Esophagus squamous epithelium (tissue), 5 donors: ENCODE data around the gene CORO1C. TPM values are rescaled to one million over a fixed set of nuclear protein-coding genes. Genes with fewer than 3 reads are reported as not detected.

Source experiments
- DNase-seq: peaks from one replicate; lab custom pipeline; 2025; lab: John Stamatoyannopoulos, UW
- H3K27ac ChIP-seq, 4 donors: fragments of 200-600 bp; sonication (generic); one replicate each; pipeline ENCODE4 v1.5.1; 2016 to 2019; ENCODE audit warnings: mild to moderate bottlenecking in 1 of 4
- H3K27me3 ChIP-seq, 4 donors: fragments of 200-600 bp; sonication (generic); 1 replicate in 3 of 4; 2 replicates in 1 of 4; pipeline versions ENCODE4 v1.5.1 to v1.6.0; 2017 to 2021; ENCODE audit warnings: antibody characterized with exemption in 1 of 4
- H3K36me3 ChIP-seq, 3 donors: fragments of 200-600 bp; sonication (generic); one replicate each; pipeline ENCODE4 v1.5.1; 2016 to 2019
- H3K4me1 ChIP-seq, 3 donors: fragments of 200-600 bp; sonication (generic); one replicate each; pipeline ENCODE4 v1.5.1; 2017 to 2019
- H3K4me3 ChIP-seq, 4 donors: fragments of 200-600 bp; sonication (generic); 1 replicate in 3 of 4; 2 replicates in 1 of 4; pipeline ENCODE4 v1.5.1; 2016 to 2019; ENCODE audit warnings: mild to moderate bottlenecking in 2 of 4, moderate library complexity in 1 of 4
- H3K9me3 ChIP-seq, 3 donors: fragments of 200-600 bp; sonication (generic); one replicate each; pipeline ENCODE4 v1.5.1; 2016 to 2019
- POLR2A ChIP-seq, 4 donors: fragments of 450-650 bp; IDR thresholded peaks; one replicate each; pipeline ENCODE4 v1.6.1; 2017; ENCODE audit warnings: antibody characterized with exemption in 4 of 4, mild to moderate bottlenecking in 4 of 4, moderate library complexity in 3 of 4
- WGBS, 2 donors: methylation state at CpG; one replicate each; pipeline ENCODE4 v1.1.5; 2018; 5-methylcytosine and 5-hydroxymethylcytosine counted together
- intact Hi-C: fragments of 100-400 bp; cut with DNase I; formaldehyde crosslinking; loops from one replicate; pipeline ENCODE4 v1.15.0; 2022
- total RNA-seq, 4 donors: library from RNA; depleted of rRNA; stranded (reverse); fragments of >200 nt; gene quantifications; one replicate each; pipeline ENCODE4 v1.1.0, GENCODE V29; 2016
- TF ChIP-seq, protein P1 (sequence below), 6 experiments: fragments of 450-650 bp in 4 of 6; fragments of 200-600 bp in 2 of 6; sonication (generic) in 2 of 6; IDR thresholded peaks; one replicate each; pipeline ENCODE4 v1.5.1; 2016 to 2019; ENCODE audit warnings: antibody characterized with exemption in 6 of 6, mild to moderate bottlenecking in 4 of 6, moderate library complexity in 4 of 6
- donor health status: DM: yes; HTN: yes; CAD: no.

Gene CORO1C
- total RNA-seq, 4 donors from 2014 or later = 67.2 to 142 (median 114) TPM

DNA sequence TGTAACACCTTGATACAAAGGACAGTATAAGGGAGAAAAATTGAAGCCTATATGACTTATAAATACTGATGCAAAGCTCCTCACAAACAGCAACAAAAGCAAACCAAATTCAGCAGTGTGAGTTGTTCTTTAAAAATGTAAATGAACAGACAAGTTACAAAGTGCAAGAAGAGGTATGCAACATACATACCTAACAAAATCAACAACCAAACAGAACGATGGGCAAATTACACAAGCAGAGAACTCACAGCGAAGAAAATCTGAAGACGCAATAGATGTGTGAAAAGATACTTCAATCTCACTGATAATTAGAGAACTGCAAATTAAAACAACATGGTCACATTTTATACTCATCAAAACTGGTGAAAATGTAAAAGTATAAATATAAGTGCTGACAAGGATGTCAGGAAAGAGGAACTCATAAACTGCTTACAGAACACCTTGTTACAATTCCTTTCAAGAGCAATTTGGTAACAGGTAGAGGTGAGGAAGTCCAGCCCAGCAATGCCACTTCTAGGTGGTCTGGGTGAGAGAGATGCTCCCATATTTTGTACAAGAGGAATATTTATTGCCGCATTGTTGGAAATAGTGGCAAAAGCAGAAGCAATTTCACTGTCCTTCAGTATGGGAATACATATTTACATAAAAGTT lies 47.3 kb downstream of the CORO1C start:
- Histone ChIP-seq H3K36me3 (no peaks in the 10 kb centered on the region), H3K27me3 (no peaks in the 10 kb centered on the region), H3K4me1 (peaks cover 0 to 47% (median 18%) of the 10 kb centered on the region in 3 donors), H3K27ac (peak overlapping the region in 2 of 4 donors; percentile 91 to 93), H3K9me3 (no peaks in the 10 kb centered on the region), H3K4me3 (no peak overlapping the region)
- 78 to 87% methylated on average over 4 of the region's 4 CpGs for WGBS, 2 donors
- intact Hi-C loops = no loop called here
- TF ChIP-seq, protein P1, sequence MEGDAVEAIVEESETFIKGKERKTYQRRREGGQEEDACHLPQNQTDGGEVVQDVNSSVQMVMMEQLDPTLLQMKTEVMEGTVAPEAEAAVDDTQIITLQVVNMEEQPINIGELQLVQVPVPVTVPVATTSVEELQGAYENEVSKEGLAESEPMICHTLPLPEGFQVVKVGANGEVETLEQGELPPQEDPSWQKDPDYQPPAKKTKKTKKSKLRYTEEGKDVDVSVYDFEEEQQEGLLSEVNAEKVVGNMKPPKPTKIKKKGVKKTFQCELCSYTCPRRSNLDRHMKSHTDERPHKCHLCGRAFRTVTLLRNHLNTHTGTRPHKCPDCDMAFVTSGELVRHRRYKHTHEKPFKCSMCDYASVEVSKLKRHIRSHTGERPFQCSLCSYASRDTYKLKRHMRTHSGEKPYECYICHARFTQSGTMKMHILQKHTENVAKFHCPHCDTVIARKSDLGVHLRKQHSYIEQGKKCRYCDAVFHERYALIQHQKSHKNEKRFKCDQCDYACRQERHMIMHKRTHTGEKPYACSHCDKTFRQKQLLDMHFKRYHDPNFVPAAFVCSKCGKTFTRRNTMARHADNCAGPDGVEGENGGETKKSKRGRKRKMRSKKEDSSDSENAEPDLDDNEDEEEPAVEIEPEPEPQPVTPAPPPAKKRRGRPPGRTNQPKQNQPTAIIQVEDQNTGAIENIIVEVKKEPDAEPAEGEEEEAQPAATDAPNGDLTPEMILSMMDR (IDR thresholded peaks at IDR 0.05) = no peak
- TF ChIP-seq POLR2A (IDR thresholded peaks at IDR 0.05) = no peak
- DNase-seq = no peak

DNA sequence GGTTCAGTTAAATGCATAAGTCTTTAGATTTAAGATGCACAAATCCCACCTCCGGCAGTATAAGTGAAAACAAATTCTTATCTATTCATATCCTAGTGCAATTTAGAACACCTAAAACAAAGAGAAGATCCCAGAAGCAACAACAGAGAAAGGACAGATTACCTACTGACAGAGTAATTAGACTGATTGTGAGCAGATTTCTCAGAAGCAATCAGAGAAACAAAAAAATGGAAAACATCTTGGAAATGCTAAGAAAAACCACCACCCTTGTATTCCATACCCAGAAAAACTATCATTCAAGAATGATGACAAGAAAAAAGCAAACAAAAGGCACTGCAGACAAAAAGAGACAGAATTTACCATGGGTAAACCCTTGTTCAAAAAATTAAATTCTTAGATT lies 50.0 kb downstream of the CORO1C start:
- peak overlapping the region in 2 of 4 donors; percentile 28 to 30 for H3K27ac ChIP-seq
- intact Hi-C loops = no loop called here
- WGBS, 2 donors = 92 to 100% methylated on average over 1 of the region's 1 CpG

DNA sequence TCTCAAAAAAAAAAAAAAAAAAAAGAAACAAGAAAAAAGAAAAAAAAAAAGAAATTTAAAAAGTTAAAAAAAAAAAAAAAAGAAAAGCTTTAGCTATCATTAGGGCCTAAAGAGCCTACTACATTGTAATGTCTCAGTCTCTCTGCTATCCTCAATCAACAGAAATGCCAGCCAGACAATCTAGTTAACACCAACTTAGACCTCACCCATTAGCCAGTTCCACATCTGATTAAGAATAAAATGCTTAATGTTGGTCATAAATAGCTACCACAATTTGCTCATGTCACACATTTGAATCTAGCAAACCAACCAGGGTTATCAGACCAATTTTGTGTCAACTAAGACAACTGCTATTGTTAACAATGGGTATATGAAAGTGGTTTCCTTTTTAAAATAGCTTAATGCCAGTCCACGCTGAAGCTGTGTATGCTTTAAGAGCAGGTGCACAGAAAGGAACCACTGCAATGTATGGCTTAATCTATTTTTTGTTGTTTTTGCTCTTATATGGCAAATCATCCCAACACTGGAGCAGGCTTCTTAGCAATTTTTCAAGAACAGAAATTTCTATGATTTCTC lies 52.1 kb downstream of the CORO1C start:
- peaks cover 0 to 7% (median 0%) of the 10 kb centered on the region in 3 donors for H3K4me1 ChIP-seq
- DNase-seq = no peak
- H3K4me3 ChIP-seq = no peak overlapping the region
- no peak for TF ChIP-seq POLR2A (IDR thresholded peaks at IDR 0.05)
- 60 to 70% methylated on average over 1 of the region's 1 CpG for WGBS, 2 donors
- H3K27me3 ChIP-seq = no peaks in the 10 kb centered on the region
- peak overlapping the region in 1 of 4 donors; percentile 61 for H3K27ac ChIP-seq
- H3K36me3 ChIP-seq = peaks cover 0 to 40% (median 0%) of the 10 kb centered on the region in 3 donors
- intact Hi-C loops = no loop called here
- H3K9me3 ChIP-seq = no peaks in the 10 kb centered on the region

More for the DNA sequence above, 50.0 kb downstream of the CORO1C start:
- Histone ChIP-seq H3K4me1 (peaks cover 0 to 28% (median 10%) of the 10 kb centered on the region in 3 donors), H3K4me3 (no peak overlapping the region), H3K27me3 (no peaks in the 10 kb centered on the region), H3K36me3 (peaks cover 0 to 21% (median 0%) of the 10 kb centered on the region in 3 donors), H3K9me3 (no peaks in the 10 kb centered on the region)
- TF ChIP-seq, protein P1 (IDR thresholded peaks at IDR 0.05) = no peak
- TF ChIP-seq POLR2A (IDR thresholded peaks at IDR 0.05) = no peak
- DNase-seq = no peak

DNA sequence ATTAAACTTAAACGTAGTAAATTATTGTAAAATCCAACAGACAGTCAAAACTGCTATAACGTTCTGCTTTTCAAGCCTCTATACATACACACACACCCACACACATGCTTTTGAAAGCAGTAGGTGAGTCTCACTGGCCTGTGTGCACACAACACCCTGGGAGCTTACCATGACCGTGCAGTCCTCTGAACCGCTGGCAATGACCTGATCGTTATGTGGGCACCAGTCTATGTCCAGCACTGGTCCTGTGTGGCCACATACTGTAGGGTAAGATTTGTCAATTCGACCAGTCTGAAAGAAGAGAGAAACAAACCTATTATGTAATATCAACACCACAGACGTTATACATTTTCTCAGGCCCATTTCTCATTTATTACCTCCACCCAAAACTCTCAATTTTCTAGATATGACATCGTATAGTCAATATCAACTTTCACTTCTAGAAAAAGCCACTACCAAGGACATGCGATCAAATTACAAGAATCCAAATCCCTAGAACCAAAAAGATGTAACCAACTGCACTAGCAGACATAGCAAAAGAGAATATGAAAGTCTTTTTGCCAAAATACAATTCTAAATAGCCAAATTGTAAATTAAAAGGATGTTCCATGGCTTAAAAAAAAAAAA lies 53.1 kb downstream of the CORO1C start:
- Histone ChIP-seq H3K4me3 (no peak overlapping the region), H3K27ac (peak overlapping the region in 2 of 4 donors; percentile 40 to 61), H3K4me1 (no peaks in the 10 kb centered on the region), H3K36me3 (peaks cover 0 to 49% (median 0%) of the 10 kb centered on the region in 3 donors), H3K9me3 (no peaks in the 10 kb centered on the region), H3K27me3 (no peaks in the 10 kb centered on the region)
- DNase-seq = no peak
- no peak for TF ChIP-seq POLR2A (IDR thresholded peaks at IDR 0.05)
- TF ChIP-seq, protein P1 (IDR thresholded peaks at IDR 0.05) = no peak
- 79 to 84% methylated on average over 9 of the region's 9 CpGs for WGBS, 2 donors
- intact Hi-C loops = no loop called here

DNA sequence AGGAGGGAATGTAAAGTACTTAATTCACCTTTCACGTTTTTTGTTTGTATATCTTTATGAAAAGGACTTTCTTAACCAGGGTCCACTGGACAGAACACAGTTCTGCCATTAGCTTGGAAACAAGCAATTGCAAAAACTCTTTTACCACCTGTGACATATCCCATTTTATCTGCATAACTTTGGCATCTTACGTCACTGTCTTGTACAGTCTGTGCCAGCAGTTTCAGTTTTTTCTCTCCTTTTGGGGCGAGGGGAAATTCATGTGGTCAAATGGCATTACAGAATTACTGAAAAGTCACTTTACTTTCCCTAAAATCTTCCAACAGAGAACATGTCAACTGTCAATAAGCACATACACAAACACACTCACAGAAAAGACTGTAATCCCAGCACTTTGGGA lies 53.9 kb downstream of the CORO1C start:
- H3K9me3 ChIP-seq = no peaks in the 10 kb centered on the region
- H3K4me1 ChIP-seq = no peaks in the 10 kb centered on the region
- peaks cover 0 to 57% (median 0%) of the 10 kb centered on the region in 3 donors for H3K36me3 ChIP-seq
- H3K4me3 ChIP-seq = no peak overlapping the region
- peak overlapping the region in 3 of 4 donors; percentile 11 to 61 (median 40) for H3K27ac ChIP-seq
- WGBS, 2 donors = 79 to 80% methylated on average over 3 of the region's 3 CpGs
- no peak for DNase-seq
- intact Hi-C loops = no loop called here
- H3K27me3 ChIP-seq = no peaks in the 10 kb centered on the region
- no peak for TF ChIP-seq POLR2A (IDR thresholded peaks at IDR 0.05)
- TF ChIP-seq, protein P1 (IDR thresholded peaks at IDR 0.05) = no peak
